Measurements from ENCODE around the gene TMEM51. TPM values are rescaled to one million over a fixed set of nuclear protein-coding genes. Genes with fewer than 3 reads are reported as not detected.

The TMEM51 gene, protein sequence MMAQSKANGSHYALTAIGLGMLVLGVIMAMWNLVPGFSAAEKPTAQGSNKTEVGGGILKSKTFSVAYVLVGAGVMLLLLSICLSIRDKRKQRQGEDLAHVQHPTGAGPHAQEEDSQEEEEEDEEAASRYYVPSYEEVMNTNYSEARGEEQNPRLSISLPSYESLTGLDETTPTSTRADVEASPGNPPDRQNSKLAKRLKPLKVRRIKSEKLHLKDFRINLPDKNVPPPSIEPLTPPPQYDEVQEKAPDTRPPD
- total RNA-seq, result 5.0 TPM
- 10 to 100 TPM in 1 of 8 donors, 1 to 10 TPM in 7; 6.8 to 12.1 (median 8.0) TPM for polyA plus RNA-seq (ENCODE audit: insufficient read depth in 1 of 8, insufficient read length in 8 of 8, low replicate concordance in 1 of 8)
- long read RNA-seq, donor 1, partial matches to known transcripts, result 0 of 3 reads
- long read RNA-seq, donor 1, other reads (novel, unspliced or antisense), result 0 of 3 reads
- long read RNA-seq, donor 2, result 0 reads
- long read RNA-seq, donor 3, partial matches to known transcripts, result 6 of 7 reads
- long read RNA-seq, donor 3, other reads (novel, unspliced or antisense), result 0 of 7 reads
- long read RNA-seq, donor 4, partial matches to known transcripts, result 0 of 1 reads
- long read RNA-seq, donor 4, other reads (novel, unspliced or antisense), result 0 of 1 reads
- long read RNA-seq, donor 5, partial matches to known transcripts, result 0 of 6 reads
- long read RNA-seq, donor 5, other reads (novel, unspliced or antisense), result 0 of 6 reads
- long read RNA-seq, donor 6, partial matches to known transcripts, result 0 of 7 reads
- long read RNA-seq, donor 6, other reads (novel, unspliced or antisense), result 0 of 7 reads
- long read RNA-seq, donor 7, partial matches to known transcripts, result 0 of 5 reads
- long read RNA-seq, donor 7, other reads (novel, unspliced or antisense), result 0 of 5 reads
- long read RNA-seq, donor 8, result 0 reads
- long read RNA-seq, donor 9, partial matches to known transcripts, result 0 of 1 reads
- long read RNA-seq, donor 9, other reads (novel, unspliced or antisense), result 0 of 1 reads
- long read RNA-seq, donor 10, partial matches to known transcripts, result 0 of 3 reads
- long read RNA-seq, donor 10, other reads (novel, unspliced or antisense), result 0 of 3 reads
- long read RNA-seq, donor 11, partial matches to known transcripts, result 14 of 15 reads
- long read RNA-seq, donor 11, other reads (novel, unspliced or antisense), result 0 of 15 reads

- DNase-seq, result peak; percentile 84
- peak within 1 kb of the TSS; percentile 67 for H3K4me3 ChIP-seq (ENCODE audit: low read length)
- under 1% methylated on average over 35 of the region's 56 CpGs for WGBS (ENCODE audit: insufficient coverage)
- peak within 1 kb of the TSS; percentile 81 for H3K27ac ChIP-seq (ENCODE audit: low read length)
- no peaks in the 10 kb centered on the region for H3K27me3 ChIP-seq (ENCODE audit: control insufficient read depth, insufficient read depth, low read length)
- H3K9me3 ChIP-seq (replicated peaks; ENCODE audit: control insufficient read depth, low read depth, low read length), result no peaks in the 10 kb centered on the region
- no peaks in the 10 kb centered on the region for H3K36me3 ChIP-seq (ENCODE audit: control insufficient read depth, insufficient read depth, low read length)
- H3K4me1 ChIP-seq (ENCODE audit: control insufficient read depth, insufficient read depth, low read length), result peaks cover 55% of the 10 kb centered on the region
These were observed at the start of gene TMEM51 for GRCh38 chr1:15153184-15153841. Gene TMEM51, plus strand, starts transcription at chr1:15153747. Its CDS starts 61,341 bp downstream, at chr1:15215088.

- WGBS (ENCODE audit: insufficient coverage), result 83% methylated on average over 9 of the region's 10 CpGs
- Histone ChIP-seq H3K9me3 (replicated peaks; ENCODE audit: control insufficient read depth, low read depth, low read length) (peaks cover 6% of the 10 kb centered on the region), H3K27ac (ENCODE audit: low read length) (no peak overlapping the region), H3K4me1 (ENCODE audit: control insufficient read depth, insufficient read depth, low read length) (no peaks in the 10 kb centered on the region), H3K4me3 (ENCODE audit: low read length) (no peak overlapping the region), H3K36me3 (ENCODE audit: control insufficient read depth, insufficient read depth, low read length) (peaks cover 5% of the 10 kb centered on the region), H3K27me3 (ENCODE audit: control insufficient read depth, insufficient read depth, low read length) (peaks cover 2% of the 10 kb centered on the region)
- DNase-seq, result no peak
These were observed 49.6 kb upstream of the TMEM51 start for GRCh38 chr1:15103906-15104305.

GRCh38 chr1:15104768-15105167, 48.8 kb upstream of the TMEM51 start:
- Histone ChIP-seq H3K4me3 (ENCODE audit: low read length) (no peak overlapping the region), H3K4me1 (ENCODE audit: control insufficient read depth, insufficient read depth, low read length) (no peaks in the 10 kb centered on the region), H3K27ac (ENCODE audit: low read length) (no peak overlapping the region), H3K36me3 (ENCODE audit: control insufficient read depth, insufficient read depth, low read length) (peaks cover 5% of the 10 kb centered on the region), H3K27me3 (ENCODE audit: control insufficient read depth, insufficient read depth, low read length) (peaks cover 2% of the 10 kb centered on the region), H3K9me3 (replicated peaks; ENCODE audit: control insufficient read depth, low read depth, low read length) (peaks cover 6% of the 10 kb centered on the region)
- DNase-seq, result no peak

- H3K27ac ChIP-seq (ENCODE audit: low read length), result no peak overlapping the region
- DNase-seq, result no peak
- no peaks in the 10 kb centered on the region for H3K4me1 ChIP-seq (ENCODE audit: control insufficient read depth, insufficient read depth, low read length)
- no peaks in the 10 kb centered on the region for H3K27me3 ChIP-seq (ENCODE audit: control insufficient read depth, insufficient read depth, low read length)
- no peak overlapping the region for H3K4me3 ChIP-seq (ENCODE audit: low read length)
- 70% methylated on average over 6 of the region's 7 CpGs for WGBS (ENCODE audit: insufficient coverage)
- peaks cover 6% of the 10 kb centered on the region for H3K9me3 ChIP-seq (replicated peaks; ENCODE audit: control insufficient read depth, low read depth, low read length)
- H3K36me3 ChIP-seq (ENCODE audit: control insufficient read depth, insufficient read depth, low read length), result peaks cover 5% of the 10 kb centered on the region
These were observed 46.9 kb upstream of the TMEM51 start for GRCh38 chr1:15106608-15107007.

DNA sequence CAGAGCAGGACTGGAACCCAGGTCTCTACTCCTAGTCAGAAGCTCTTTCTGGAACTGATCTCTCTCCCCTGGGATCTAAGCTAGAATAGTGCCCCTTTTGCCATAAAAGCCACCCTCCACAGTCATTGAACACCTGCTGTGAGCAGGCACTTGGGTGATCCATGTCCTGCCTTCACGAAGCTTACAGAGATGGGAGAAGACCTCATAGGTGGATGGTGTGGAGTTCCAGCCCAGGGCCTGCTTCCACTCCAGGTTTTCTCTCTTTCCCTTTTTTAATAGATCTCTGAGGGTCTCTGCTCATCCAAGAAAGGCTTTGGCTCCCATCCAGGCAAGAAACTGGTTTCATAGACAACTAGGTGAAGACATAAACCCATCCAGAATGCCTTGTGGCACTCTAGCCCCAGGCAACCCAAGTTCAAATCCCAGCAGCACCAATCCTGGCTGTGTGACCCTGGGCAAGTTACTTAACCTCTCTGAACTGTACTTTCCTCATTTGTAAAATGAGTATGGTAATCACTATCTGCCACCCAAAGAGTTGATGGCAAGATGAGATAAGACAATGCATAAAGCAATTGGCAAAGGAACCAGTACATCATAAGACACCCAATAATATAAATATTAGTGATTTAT, 46.4 kb upstream of the TMEM51 start:
- Histone ChIP-seq H3K4me3 (ENCODE audit: low read length) (no peak overlapping the region), H3K27me3 (ENCODE audit: control insufficient read depth, insufficient read depth, low read length) (no peaks in the 10 kb centered on the region), H3K9me3 (replicated peaks; ENCODE audit: control insufficient read depth, low read depth, low read length) (peaks cover 6% of the 10 kb centered on the region), H3K27ac (ENCODE audit: low read length) (no peak overlapping the region), H3K36me3 (ENCODE audit: control insufficient read depth, insufficient read depth, low read length) (peaks cover 5% of the 10 kb centered on the region), H3K4me1 (ENCODE audit: control insufficient read depth, insufficient read depth, low read length) (peaks cover 2% of the 10 kb centered on the region)
- DNase-seq, result no peak
- WGBS (ENCODE audit: insufficient coverage), result 67% methylated on average over 1 of the region's 1 CpG

GRCh38 chr1:15107911-15108310, 45.6 kb upstream of the TMEM51 start:
- Histone ChIP-seq H3K27ac (ENCODE audit: low read length) (no peak overlapping the region), H3K27me3 (ENCODE audit: control insufficient read depth, insufficient read depth, low read length) (no peaks in the 10 kb centered on the region), H3K9me3 (replicated peaks; ENCODE audit: control insufficient read depth, low read depth, low read length) (peaks cover 6% of the 10 kb centered on the region), H3K4me1 (ENCODE audit: control insufficient read depth, insufficient read depth, low read length) (peaks cover 8% of the 10 kb centered on the region), H3K36me3 (ENCODE audit: control insufficient read depth, insufficient read depth, low read length) (peaks cover 5% of the 10 kb centered on the region), H3K4me3 (ENCODE audit: low read length) (no peak overlapping the region)
- DNase-seq, result no peak
- 32% methylated on average over 2 of the region's 4 CpGs for WGBS (ENCODE audit: insufficient coverage)

GRCh38 chr1:15110128-15110866, 43.2 kb upstream of the TMEM51 start:
- Histone ChIP-seq H3K27me3 (ENCODE audit: control insufficient read depth, insufficient read depth, low read length) (no peaks in the 10 kb centered on the region), H3K36me3 (ENCODE audit: control insufficient read depth, insufficient read depth, low read length) (peaks cover 7% of the 10 kb centered on the region), H3K4me3 (ENCODE audit: low read length) (no peak overlapping the region), H3K9me3 (replicated peaks; ENCODE audit: control insufficient read depth, low read depth, low read length) (peaks cover 2% of the 10 kb centered on the region), H3K4me1 (ENCODE audit: control insufficient read depth, insufficient read depth, low read length) (peaks cover 8% of the 10 kb centered on the region), H3K27ac (ENCODE audit: low read length) (no peak overlapping the region)
- 60% methylated on average over 7 of the region's 9 CpGs for WGBS (ENCODE audit: insufficient coverage)
- no peak for DNase-seq

DNA sequence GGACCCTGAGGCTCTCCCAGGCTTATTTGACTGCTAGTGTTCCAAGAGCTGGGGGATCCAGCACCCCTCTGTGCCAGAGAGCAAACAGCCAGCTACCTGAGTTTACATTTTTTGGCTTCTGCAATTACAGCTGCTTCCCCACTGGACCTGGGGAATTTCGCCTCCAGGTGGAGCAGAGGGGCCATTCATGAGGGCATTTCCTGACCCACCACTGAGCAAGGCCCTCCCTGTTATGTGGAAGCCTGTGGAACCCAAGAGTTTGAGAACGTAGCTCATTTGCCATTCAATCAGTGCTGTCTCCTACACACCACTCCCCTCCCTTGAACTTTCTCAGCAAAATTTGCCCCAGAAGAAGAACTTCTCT, 42.7 kb upstream of the TMEM51 start:
- H3K4me1 ChIP-seq (ENCODE audit: control insufficient read depth, insufficient read depth, low read length), result peaks cover 8% of the 10 kb centered on the region
- 38% methylated on average over 1 of the region's 2 CpGs for WGBS (ENCODE audit: insufficient coverage)
- H3K36me3 ChIP-seq (ENCODE audit: control insufficient read depth, insufficient read depth, low read length), result peaks cover 10% of the 10 kb centered on the region
- no peak overlapping the region for H3K4me3 ChIP-seq (ENCODE audit: low read length)
- no peak for DNase-seq
- H3K9me3 ChIP-seq (replicated peaks; ENCODE audit: control insufficient read depth, low read depth, low read length), result no peaks in the 10 kb centered on the region
- H3K27me3 ChIP-seq (ENCODE audit: control insufficient read depth, insufficient read depth, low read length), result no peaks in the 10 kb centered on the region
- H3K27ac ChIP-seq (ENCODE audit: low read length), result no peak overlapping the region

GRCh38 chr1:15113146-15113545, 40.4 kb upstream of the TMEM51 start:
- no peak overlapping the region for H3K4me3 ChIP-seq (ENCODE audit: low read length)
- H3K9me3 ChIP-seq (replicated peaks; ENCODE audit: control insufficient read depth, low read depth, low read length), result no peaks in the 10 kb centered on the region
- no peak overlapping the region for H3K27ac ChIP-seq (ENCODE audit: low read length)
- 65% methylated on average over 2 of the region's 5 CpGs for WGBS (ENCODE audit: insufficient coverage)
- H3K4me1 ChIP-seq (ENCODE audit: control insufficient read depth, insufficient read depth, low read length), result peaks cover 8% of the 10 kb centered on the region
- no peaks in the 10 kb centered on the region for H3K27me3 ChIP-seq (ENCODE audit: control insufficient read depth, insufficient read depth, low read length)
- DNase-seq, result no peak
- peaks cover 15% of the 10 kb centered on the region for H3K36me3 ChIP-seq (ENCODE audit: control insufficient read depth, insufficient read depth, low read length)

All from muscle of leg (tissue), 16 donors.